DOHH2 (cell line): ENCODE measurements around the gene SPATA13.

Experiments used
- CTCF ChIP-seq: fragments of 200-600 bp; sonication (generic); IDR thresholded peaks from one replicate; pipeline ENCODE4 v1.5.1; 2014; ENCODE audit warnings: antibody characterized with exemption, mild to moderate bottlenecking, low read depth, low read length; ENCODE audit not compliant: poor library complexity, severe bottlenecking
- EZH2phosphoT487 ChIP-seq: fragments of 200-600 bp; sonication (generic); IDR thresholded peaks from 2 replicates; pipeline ENCODE4 v1.6.1; 2017; ENCODE audit warnings: borderline replicate concordance, mild to moderate bottlenecking, antibody characterized with exemption, low read length, moderate library complexity, mixed read lengths

- TF ChIP-seq CTCF: no peak
- no peak for TF ChIP-seq EZH2phosphoT487
These were observed 36.8 kb upstream of the SPATA13 start for GRCh38 chr13:24123761-24124160.
